Activated naive CD4-positive, alpha-beta T cell treated with anti-CD3 and anti-CD28 coated beads, Interleukin-2, amount 50 U/mL, for 24 hours (primary cell): ENCODE measurements around the gene AK8.

ENCODE experiments used
- H3K27ac Mint-ChIP-seq: one replicate; pipeline ENCODE4 v1.8.0; 2021; ENCODE audit warnings: mild to moderate bottlenecking, mixed read lengths
- H3K27me3 Mint-ChIP-seq: one replicate; pipeline ENCODE4 v1.8.0; 2021; ENCODE audit warnings: mixed read lengths
- H3K36me3 Mint-ChIP-seq: one replicate; pipeline ENCODE4 v1.8.0; 2021; ENCODE audit warnings: mixed read lengths
- H3K4me1 Mint-ChIP-seq: one replicate; pipeline ENCODE4 v1.8.0; 2021; ENCODE audit warnings: mixed read lengths
- H3K4me3 Mint-ChIP-seq: one replicate; pipeline ENCODE4 v1.8.0; 2021; ENCODE audit warnings: mild to moderate bottlenecking, mixed read lengths
- H3K9me3 Mint-ChIP-seq: one replicate; pipeline ENCODE4 v1.8.0; 2021; ENCODE audit warnings: mixed read lengths

AK8 gene

DNA sequence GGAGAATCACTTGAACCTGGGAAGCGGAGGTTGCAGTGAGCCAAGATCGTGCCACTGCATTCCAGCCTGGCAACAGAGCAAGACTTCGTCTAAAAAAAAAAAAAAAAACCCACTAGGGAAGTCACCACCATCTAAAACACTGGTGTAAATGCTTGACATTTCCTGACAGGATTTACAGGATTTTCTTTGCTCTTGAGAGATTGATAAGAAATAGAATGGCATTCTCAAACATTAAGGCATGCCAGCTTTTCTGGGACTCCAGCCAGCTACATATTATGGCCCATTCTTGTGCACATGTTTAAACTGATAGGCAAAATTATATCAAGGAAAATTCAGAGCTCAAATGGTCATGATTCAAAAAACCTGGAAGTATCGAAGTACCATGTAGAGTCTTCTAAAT lies 179.1 kb downstream of the AK8 start:
- Mint-ChIP-seq H3K9me3 (peaks cover 11% of the 10 kb centered on the region), H3K27me3 (peaks cover 6% of the 10 kb centered on the region), H3K36me3 (peaks cover 8% of the 10 kb centered on the region), H3K4me1 (peaks cover 6% of the 10 kb centered on the region), H3K4me3 (no peak overlapping the region), H3K27ac (no peak overlapping the region)

DNA sequence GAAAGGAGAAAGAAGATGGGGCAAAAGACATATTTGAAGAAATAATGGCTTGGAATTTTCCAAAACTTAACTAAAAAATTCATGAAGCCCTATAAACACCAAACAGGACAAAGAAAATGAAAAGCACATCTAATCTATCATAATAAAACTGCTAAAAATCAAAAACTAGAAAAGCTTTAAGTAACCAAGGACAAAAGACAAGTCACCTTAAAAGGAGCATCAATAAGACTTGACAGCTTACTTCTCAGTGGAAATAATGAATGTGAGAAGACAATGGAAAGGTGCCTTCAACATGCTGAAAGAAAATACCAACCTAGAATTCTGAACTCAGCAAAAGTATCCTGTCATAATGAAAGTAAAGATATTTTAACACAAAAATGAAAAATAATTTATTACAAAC lies 180.9 kb downstream of the AK8 start:
- H3K27ac Mint-ChIP-seq = no peak overlapping the region
- H3K36me3 Mint-ChIP-seq = peaks cover 13% of the 10 kb centered on the region
- H3K4me3 Mint-ChIP-seq = no peak overlapping the region
- H3K4me1 Mint-ChIP-seq = peaks cover 6% of the 10 kb centered on the region
- peaks cover 11% of the 10 kb centered on the region for H3K9me3 Mint-ChIP-seq
- peaks cover 6% of the 10 kb centered on the region for H3K27me3 Mint-ChIP-seq

DNA sequence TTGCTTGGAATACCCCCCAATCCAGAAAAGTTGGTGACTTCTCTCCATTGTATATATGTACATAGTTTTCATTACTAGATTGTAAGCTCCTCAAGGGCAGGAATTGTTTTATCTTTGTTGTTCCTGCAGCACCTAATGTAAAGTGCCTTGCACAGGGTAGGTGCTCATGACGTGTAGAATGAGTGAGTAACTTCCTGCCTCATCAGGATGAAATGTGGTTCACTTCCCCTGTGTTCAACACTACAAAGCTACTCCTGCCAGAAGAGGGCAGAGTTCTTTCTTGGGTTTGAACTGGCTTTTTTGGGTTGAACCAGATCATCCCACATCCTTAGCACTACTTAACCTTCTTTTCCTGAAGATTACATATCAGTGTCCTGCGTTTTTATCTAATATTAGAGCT lies 183.9 kb downstream of the AK8 start:
- Mint-ChIP-seq H3K9me3 (peaks cover 11% of the 10 kb centered on the region), H3K4me3 (no peak overlapping the region), H3K27ac (no peak overlapping the region), H3K27me3 (peaks cover 6% of the 10 kb centered on the region), H3K36me3 (peaks cover 22% of the 10 kb centered on the region), H3K4me1 (peaks cover 6% of the 10 kb centered on the region)

DNA sequence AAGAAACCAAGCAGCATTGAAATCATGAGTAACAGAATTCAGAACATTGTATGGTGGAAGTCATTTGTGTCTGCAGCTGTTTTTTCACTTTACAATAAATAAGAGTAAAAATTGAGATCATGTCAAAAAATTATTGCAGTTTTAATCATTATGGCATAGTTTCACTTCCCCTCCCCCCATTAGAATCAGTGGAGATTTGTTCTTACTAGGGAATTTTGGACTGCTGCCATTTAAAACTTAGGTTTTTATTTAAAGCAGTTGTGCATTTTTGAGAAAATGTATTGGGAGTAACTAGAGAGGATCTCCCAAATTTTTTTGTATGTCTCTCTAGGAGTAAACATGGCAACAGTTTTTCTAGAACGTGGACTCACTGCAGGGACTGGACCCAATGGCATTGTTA lies 187.4 kb downstream of the AK8 start:
- no peak overlapping the region for H3K27ac Mint-ChIP-seq

DNA sequence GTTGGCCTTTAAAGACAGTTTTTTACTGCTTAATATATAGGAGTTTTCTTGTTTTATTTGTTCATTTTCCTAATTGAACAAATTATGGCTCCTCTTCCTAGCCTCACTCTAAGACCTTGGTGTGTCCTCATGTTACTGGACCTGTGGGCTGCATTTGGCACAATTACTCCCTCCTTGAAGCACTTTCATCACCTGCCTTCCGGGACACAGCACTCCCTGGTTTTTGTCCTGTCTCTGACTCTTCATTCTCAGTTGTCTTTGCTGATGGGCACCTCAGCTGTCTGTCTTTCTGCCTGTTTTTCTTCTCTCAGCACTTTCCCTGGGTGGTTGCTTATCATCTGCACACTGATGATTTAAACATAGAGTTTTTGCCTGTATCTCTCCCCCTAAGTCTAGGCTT lies 194.2 kb downstream of the AK8 start:
- peaks cover 15% of the 10 kb centered on the region for H3K36me3 Mint-ChIP-seq
- H3K27ac Mint-ChIP-seq = no peak overlapping the region
- peaks cover 23% of the 10 kb centered on the region for H3K4me1 Mint-ChIP-seq
- no peaks in the 10 kb centered on the region for H3K27me3 Mint-ChIP-seq
- H3K4me3 Mint-ChIP-seq = no peak overlapping the region
- H3K9me3 Mint-ChIP-seq = no peaks in the 10 kb centered on the region

More for the DNA sequence above, 187.4 kb downstream of the AK8 start:
- peaks cover 6% of the 10 kb centered on the region for H3K4me1 Mint-ChIP-seq
- H3K36me3 Mint-ChIP-seq = peaks cover 21% of the 10 kb centered on the region
- no peaks in the 10 kb centered on the region for H3K27me3 Mint-ChIP-seq
- H3K9me3 Mint-ChIP-seq = no peaks in the 10 kb centered on the region
- no peak overlapping the region for H3K4me3 Mint-ChIP-seq

DNA sequence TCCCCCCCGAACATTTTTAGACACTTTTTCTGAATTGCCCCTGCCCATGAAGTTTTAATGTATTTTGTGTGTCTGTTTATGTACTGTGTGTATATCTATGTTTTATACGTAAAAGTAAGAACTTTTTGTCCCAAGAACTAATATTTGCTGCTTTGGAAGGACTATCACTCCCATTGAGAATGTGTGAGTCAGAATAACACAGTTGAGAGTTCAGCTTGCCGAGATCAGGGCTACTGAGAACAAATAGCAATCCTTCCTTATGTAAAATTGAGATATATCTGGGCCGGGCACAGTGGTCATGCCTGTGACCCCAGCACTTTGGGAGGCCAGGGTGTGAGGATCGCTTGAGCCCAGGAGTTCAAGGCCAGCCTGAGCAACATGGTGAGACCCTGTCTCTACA lies 196.5 kb downstream of the AK8 start:
- Mint-ChIP-seq H3K4me1 (peaks cover 34% of the 10 kb centered on the region), H3K9me3 (no peaks in the 10 kb centered on the region), H3K4me3 (no peak overlapping the region), H3K36me3 (peaks cover 12% of the 10 kb centered on the region), H3K27me3 (no peaks in the 10 kb centered on the region), H3K27ac (no peak overlapping the region)

DNA sequence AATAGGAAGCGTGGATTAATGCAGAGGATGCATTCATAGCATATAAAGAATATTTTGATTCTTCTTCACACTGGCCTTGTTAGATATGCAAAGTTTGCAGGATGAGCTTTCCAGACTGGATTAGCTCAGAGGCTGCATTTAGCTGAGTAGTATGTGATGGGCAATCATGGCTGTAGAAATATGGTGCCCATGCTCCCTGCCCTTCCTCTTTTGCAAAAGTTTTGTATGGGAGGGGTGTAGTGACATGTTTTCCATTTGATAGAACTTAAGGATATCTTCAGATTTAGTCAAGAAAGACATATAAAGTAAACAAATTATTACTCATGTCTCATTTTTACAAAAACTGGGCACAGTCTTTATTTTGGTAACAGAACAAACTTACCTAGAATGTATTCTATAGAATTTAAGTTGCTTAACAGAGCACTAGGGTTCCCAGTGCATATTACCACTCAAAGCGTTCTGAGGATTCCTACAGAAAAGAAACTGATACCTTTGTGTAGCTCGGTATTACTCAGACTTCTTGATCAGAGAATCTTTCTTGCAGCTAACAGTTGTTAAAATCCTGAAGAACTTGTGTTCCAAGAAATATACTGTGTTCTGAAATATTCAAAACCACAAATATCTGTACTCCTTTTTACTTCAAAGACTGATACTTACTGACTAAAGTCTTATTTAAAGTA lies 198.0 kb downstream of the AK8 start:
- H3K9me3 Mint-ChIP-seq = no peaks in the 10 kb centered on the region
- H3K36me3 Mint-ChIP-seq = peaks cover 12% of the 10 kb centered on the region
- H3K27me3 Mint-ChIP-seq = no peaks in the 10 kb centered on the region
- no peak overlapping the region for H3K27ac Mint-ChIP-seq
- H3K4me1 Mint-ChIP-seq = peaks cover 40% of the 10 kb centered on the region
- H3K4me3 Mint-ChIP-seq = no peak overlapping the region

DNA sequence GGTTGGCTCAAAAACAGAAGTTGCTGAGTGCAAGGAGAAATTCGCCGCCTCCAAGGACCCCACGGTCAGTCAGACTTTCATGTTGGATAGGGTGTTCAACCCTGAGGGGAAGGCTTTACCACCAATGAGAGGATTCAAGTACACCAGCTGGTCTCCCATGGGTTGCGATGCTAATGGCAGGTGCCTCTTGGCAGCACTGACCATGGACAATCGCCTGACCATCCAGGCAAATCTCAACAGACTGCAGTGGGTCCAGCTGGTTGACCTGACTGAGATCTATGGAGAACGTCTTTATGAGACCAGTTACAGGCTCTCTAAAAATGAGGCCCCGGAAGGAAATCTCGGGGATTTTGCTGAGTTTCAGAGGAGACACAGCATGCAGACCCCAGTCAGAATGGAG lies 200.1 kb downstream of the AK8 start:
- H3K4me1 Mint-ChIP-seq = peaks cover 58% of the 10 kb centered on the region

More for the DNA sequence above, 200.1 kb downstream of the AK8 start:
- H3K36me3 Mint-ChIP-seq = peaks cover 9% of the 10 kb centered on the region
- no peak overlapping the region for H3K27ac Mint-ChIP-seq
- H3K4me3 Mint-ChIP-seq = no peak overlapping the region
- no peaks in the 10 kb centered on the region for H3K9me3 Mint-ChIP-seq
- no peaks in the 10 kb centered on the region for H3K27me3 Mint-ChIP-seq
